Right lobe of liver (tissue), 4 donors: ENCODE results near the gene NBL1.

Source experiments
- CTCF ChIP-seq, 4 donors: fragments of 200-600 bp in 3 of 4; fragments of 450-650 bp in 1 of 4; IDR thresholded peaks; one replicate each; pipeline versions ENCODE4 v1.5.1 to v1.8.0; 2016 to 2022; ENCODE audit warnings: antibody characterized with exemption in 4 of 4, mild to moderate bottlenecking in 2 of 4
- POLR2A ChIP-seq: fragments of 450-650 bp; IDR thresholded peaks from one replicate; pipeline ENCODE4 v1.6.1; 2017; ENCODE audit warnings: antibody characterized with exemption, mild to moderate bottlenecking
- donor health status: DM: no; HTN: no; CAD: no.
- donor health status: DM: no; HTN: no; CAD: no.
- donor health status: DM: no; HTN: yes; CAD: no.

- no peak for TF ChIP-seq CTCF (IDR thresholded peaks at IDR 0.05)
- TF ChIP-seq POLR2A, result no peak
Observed at GRCh38 chr1:19615438-19615837, 28.7 kb upstream of the NBL1 start.
